Neuronal stem cell (in vitro differentiated cells): ENCODE results near the gene DLX2.

Experiments
- DNase-seq: peaks from one replicate; pipeline ENCODE4 v3.0.0-alpha.2; 2013; ENCODE audit warnings: low spot score
- H2AFZ ChIP-seq: one replicate; pipeline ENCODE4 v1.6.1; 2013; ENCODE audit warnings: mild to moderate bottlenecking, low read length, inconsistent platforms
- H2AK5ac ChIP-seq: 2 replicates; pipeline ENCODE4 v1.6.1; 2013; ENCODE audit warnings: low read depth, mild to moderate bottlenecking, inconsistent platforms, low read length, moderate library complexity, mixed read lengths
- H2BK120ac ChIP-seq: 2 replicates; pipeline ENCODE4 v1.6.1; 2013; ENCODE audit warnings: low read depth, mild to moderate bottlenecking, inconsistent platforms, low read length, moderate library complexity, mixed read lengths
- H2BK12ac ChIP-seq: one replicate; pipeline ENCODE4 v1.6.1; 2013; ENCODE audit warnings: low read length, inconsistent platforms
- H2BK15ac ChIP-seq: 2 replicates; pipeline ENCODE4 v1.6.1; 2013; ENCODE audit warnings: mild to moderate bottlenecking, low read length, inconsistent platforms, mixed read lengths
- H2BK5ac ChIP-seq: one replicate; pipeline ENCODE4 v1.6.1; 2013; ENCODE audit warnings: inconsistent platforms, mild to moderate bottlenecking, low read length, moderate library complexity
- H3K14ac ChIP-seq: one replicate; pipeline ENCODE4 v1.6.1; 2013; ENCODE audit warnings: low read length, inconsistent platforms
- H3K18ac ChIP-seq: 2 replicates; pipeline ENCODE4 v1.6.1; 2013; ENCODE audit warnings: low read length, inconsistent platforms
- H3K23ac ChIP-seq: 2 replicates; pipeline ENCODE4 v1.6.1; 2013; ENCODE audit warnings: low read depth, mild to moderate bottlenecking, mixed read lengths, low read length, inconsistent platforms; ENCODE audit not compliant: poor library complexity
- H3K27ac ChIP-seq: replicated peaks from 3 replicates; pipeline ENCODE4 v1.5.1; 2013; ENCODE audit warnings: low read length, inconsistent platforms
- H3K27me3 ChIP-seq, 3 experiments: 2 replicates each; pipeline ENCODE4 v1.6.1; 2013; ENCODE audit warnings: low read length in 3 of 3, mild to moderate bottlenecking in 2 of 3, inconsistent platforms in 1 of 3, low read depth in 1 of 3, mixed read lengths in 1 of 3, moderate library complexity in 1 of 3; ENCODE audit not compliant: control insufficient read depth in 3 of 3, insufficient read depth in 3 of 3
- H3K36me3 ChIP-seq, 2 donors: replicated peaks in 1 of 2; 2 replicates each; pipeline ENCODE4 v1.6.1; 2013; ENCODE audit warnings: low read length in 2 of 2; ENCODE audit not compliant: control insufficient read depth in 2 of 2, insufficient read depth in 2 of 2
- H3K4ac ChIP-seq: 2 replicates; pipeline ENCODE4 v1.6.1; 2013; ENCODE audit warnings: inconsistent platforms, mild to moderate bottlenecking, low read length, moderate library complexity
- H3K4me1 ChIP-seq, 2 donors: 1 replicate in 1 of 2; 2 replicates in 1 of 2; pipeline ENCODE4 v1.6.1; 2013; ENCODE audit warnings: low read length in 2 of 2, low read depth in 1 of 2; ENCODE audit not compliant: control insufficient read depth in 2 of 2, insufficient read depth in 1 of 2
- H3K4me2 ChIP-seq: one replicate; pipeline ENCODE4 v1.6.1; 2013; ENCODE audit warnings: mild to moderate bottlenecking, low read length, inconsistent platforms; ENCODE audit not compliant: insufficient read depth, poor library complexity, severe bottlenecking
- H3K4me3 ChIP-seq, 2 donors: 2 replicates each; pipeline ENCODE4 v1.5.1; 2013; ENCODE audit warnings: low read length in 2 of 2, mild to moderate bottlenecking in 2 of 2, inconsistent platforms in 1 of 2, moderate library complexity in 1 of 2
- H3K79me1 ChIP-seq: one replicate; pipeline ENCODE4 v1.6.1; 2013; ENCODE audit warnings: low read depth, mild to moderate bottlenecking, inconsistent platforms, low read length, moderate library complexity
- H3K9ac ChIP-seq: one replicate; pipeline ENCODE4 v1.6.1; 2013; ENCODE audit warnings: mild to moderate bottlenecking, low read depth, low read length, inconsistent platforms; ENCODE audit not compliant: poor library complexity
- H3K9me3 ChIP-seq, 2 donors: replicated peaks in 1 of 2; 2 replicates each; pipeline versions ENCODE3 to v1.6.1; 2013; ENCODE audit warnings: low read length in 2 of 2, mild to moderate bottlenecking in 2 of 2, inconsistent platforms in 1 of 2, low read depth in 1 of 2, mixed read lengths in 1 of 2, moderate library complexity in 1 of 2; ENCODE audit not compliant: control insufficient read depth in 2 of 2, insufficient read depth in 1 of 2
- H4K8ac ChIP-seq: one replicate; pipeline ENCODE4 v1.6.1; 2013; ENCODE audit warnings: low read depth, mild to moderate bottlenecking, inconsistent platforms, low read length, moderate library complexity
- H4K91ac ChIP-seq: one replicate; pipeline ENCODE4 v1.6.1; 2013; ENCODE audit warnings: low read length, low read depth, mild to moderate bottlenecking, inconsistent platforms; ENCODE audit not compliant: poor library complexity
- WGBS, 2 donors: extraction: QIAGEN DNeasy Blood & Tissue Kit; methylation state at CpG; one replicate each; pipeline ENCODE4 v1.1.7; 2013; ENCODE audit warnings: missing lambda C conversion rate in 2 of 2, mixed read lengths in 1 of 2; ENCODE audit not compliant: insufficient read length in 2 of 2, insufficient replicate concordance in 1 of 2; ENCODE audit errors: extremely low coverage in 2 of 2; 5-methylcytosine and 5-hydroxymethylcytosine counted together

DLX2 gene

DNA sequence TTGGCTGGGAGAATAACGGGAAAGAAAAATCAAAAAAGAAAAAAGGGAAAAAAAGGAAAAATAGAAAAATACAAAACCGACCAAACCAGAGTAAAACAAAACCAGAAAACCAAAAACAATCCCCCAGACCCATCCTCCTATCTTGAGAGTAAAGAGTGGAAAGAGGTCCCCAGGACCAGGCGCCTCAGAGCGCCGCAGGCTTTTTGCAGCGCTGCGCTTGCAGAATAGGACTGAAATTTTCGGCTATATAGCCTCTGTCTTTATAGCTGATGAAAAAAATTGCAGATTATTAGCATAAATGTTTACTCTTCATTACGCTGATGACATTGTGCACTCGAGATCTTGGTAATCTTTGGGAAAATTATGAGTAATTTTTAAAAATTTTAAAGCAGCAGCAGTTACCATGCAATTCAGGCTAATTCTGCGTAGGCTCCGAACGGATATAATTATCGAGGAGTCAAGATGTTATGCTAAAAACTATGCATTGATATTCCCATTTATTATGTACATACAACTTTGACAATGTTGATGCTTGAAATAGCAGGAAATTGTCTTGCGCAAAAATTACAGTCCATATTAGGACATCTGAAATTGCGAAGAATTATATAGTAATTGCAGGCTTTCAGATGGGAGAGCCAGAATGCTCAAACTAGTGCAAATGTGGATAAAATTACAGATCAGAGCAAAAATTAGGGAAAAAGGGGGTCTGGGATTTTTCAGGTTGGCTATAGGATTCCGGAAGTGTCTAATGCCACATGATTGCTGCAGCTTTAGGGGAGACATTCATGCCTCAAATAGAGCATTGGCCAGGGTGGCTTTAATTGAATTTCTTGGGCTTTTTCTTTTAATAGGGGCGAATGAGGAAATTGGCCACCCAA lies 9.0 kb downstream of the DLX2 start:
- H2BK120ac ChIP-seq: no peak overlapping the region
- H3K18ac ChIP-seq: no peak overlapping the region
- no peak overlapping the region for H4K8ac ChIP-seq
- no peak overlapping the region for H3K4ac ChIP-seq
- no peak overlapping the region for H3K9ac ChIP-seq
- no peak overlapping the region for H3K23ac ChIP-seq
- no peak overlapping the region for H2AFZ ChIP-seq
- no peak overlapping the region for H3K27ac ChIP-seq
- H3K14ac ChIP-seq: no peak overlapping the region
- H3K4me1 ChIP-seq: peaks cover 16 to 24% of the 10 kb centered on the region in 2 donors
- H3K4me2 ChIP-seq: no peak overlapping the region
- no peak overlapping the region for H2BK12ac ChIP-seq
- H2AK5ac ChIP-seq: no peak overlapping the region
- H3K36me3 ChIP-seq: no peaks in the 10 kb centered on the region
- no peak overlapping the region for H2BK15ac ChIP-seq
- DNase-seq: no peak
- H3K9me3 ChIP-seq: no peaks in the 10 kb centered on the region
- no CpG with 5 or more reads among the region's 18 CpGs for WGBS, 2 donors
- peaks cover 60 to 98% (median 97%) of the 10 kb centered on the region in 3 experiments for H3K27me3 ChIP-seq
- no peak overlapping the region for H3K4me3 ChIP-seq
- H3K79me1 ChIP-seq: no peaks in the 10 kb centered on the region
- no peak overlapping the region for H2BK5ac ChIP-seq
- H4K91ac ChIP-seq: no peak overlapping the region

DNA sequence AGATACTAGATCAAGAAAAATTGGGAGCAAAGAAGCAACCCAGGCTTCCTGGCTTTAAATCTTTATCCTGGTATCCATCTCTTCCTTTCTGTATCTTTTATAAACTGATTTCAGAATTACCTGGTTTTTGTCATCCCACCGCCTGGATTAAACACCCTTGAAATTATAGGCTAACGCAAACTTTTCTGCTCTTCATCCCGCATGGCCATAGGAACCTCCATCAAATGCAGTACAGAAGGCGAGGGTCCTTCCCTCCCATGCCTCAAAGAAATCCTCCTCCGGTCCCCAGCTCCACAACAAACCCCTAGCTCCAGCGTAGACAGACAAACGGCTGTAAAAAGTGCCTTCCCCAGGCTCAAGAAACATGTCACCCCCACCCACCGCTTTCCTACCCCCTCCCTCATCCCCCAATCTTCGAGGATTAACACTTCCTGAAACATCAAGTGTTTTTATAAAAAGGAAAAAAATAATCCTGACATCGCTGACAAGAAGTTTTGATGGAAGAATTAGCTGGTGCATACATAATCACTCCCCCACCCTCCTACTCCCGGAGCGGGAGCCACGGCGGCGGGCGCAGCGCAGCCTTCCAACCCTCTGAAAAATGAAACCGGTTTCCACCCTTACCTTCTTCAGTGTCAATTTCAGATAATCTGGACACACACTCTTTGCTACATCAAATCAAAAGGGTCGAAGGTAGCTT lies 9.8 kb downstream of the DLX2 start:
- no peak overlapping the region for H2BK5ac ChIP-seq
- H2BK15ac ChIP-seq: no peak overlapping the region
- WGBS, 2 donors: no CpG with 5 or more reads among the region's 19 CpGs
- peaks cover 17 to 22% of the 10 kb centered on the region in 2 donors for H3K4me1 ChIP-seq
- H3K79me1 ChIP-seq: no peaks in the 10 kb centered on the region
- H3K9me3 ChIP-seq: no peaks in the 10 kb centered on the region
- H2BK12ac ChIP-seq: no peak overlapping the region
- no peak overlapping the region for H3K27ac ChIP-seq
- H3K14ac ChIP-seq: no peak overlapping the region
- no peak overlapping the region for H3K23ac ChIP-seq
- no peak overlapping the region for H3K4me2 ChIP-seq
- H3K27me3 ChIP-seq: peaks cover 62 to 98% (median 97%) of the 10 kb centered on the region in 3 experiments
- no peak overlapping the region for H3K18ac ChIP-seq
- H4K8ac ChIP-seq: no peak overlapping the region
- H2BK120ac ChIP-seq: no peak overlapping the region
- H3K4ac ChIP-seq: no peak overlapping the region
- H3K4me3 ChIP-seq: no peak overlapping the region
- DNase-seq: peak; percentile 44
- no peak overlapping the region for H2AFZ ChIP-seq
- no peak overlapping the region for H3K9ac ChIP-seq
- no peak overlapping the region for H2AK5ac ChIP-seq
- H4K91ac ChIP-seq: no peak overlapping the region
- H3K36me3 ChIP-seq: no peaks in the 10 kb centered on the region

DNA sequence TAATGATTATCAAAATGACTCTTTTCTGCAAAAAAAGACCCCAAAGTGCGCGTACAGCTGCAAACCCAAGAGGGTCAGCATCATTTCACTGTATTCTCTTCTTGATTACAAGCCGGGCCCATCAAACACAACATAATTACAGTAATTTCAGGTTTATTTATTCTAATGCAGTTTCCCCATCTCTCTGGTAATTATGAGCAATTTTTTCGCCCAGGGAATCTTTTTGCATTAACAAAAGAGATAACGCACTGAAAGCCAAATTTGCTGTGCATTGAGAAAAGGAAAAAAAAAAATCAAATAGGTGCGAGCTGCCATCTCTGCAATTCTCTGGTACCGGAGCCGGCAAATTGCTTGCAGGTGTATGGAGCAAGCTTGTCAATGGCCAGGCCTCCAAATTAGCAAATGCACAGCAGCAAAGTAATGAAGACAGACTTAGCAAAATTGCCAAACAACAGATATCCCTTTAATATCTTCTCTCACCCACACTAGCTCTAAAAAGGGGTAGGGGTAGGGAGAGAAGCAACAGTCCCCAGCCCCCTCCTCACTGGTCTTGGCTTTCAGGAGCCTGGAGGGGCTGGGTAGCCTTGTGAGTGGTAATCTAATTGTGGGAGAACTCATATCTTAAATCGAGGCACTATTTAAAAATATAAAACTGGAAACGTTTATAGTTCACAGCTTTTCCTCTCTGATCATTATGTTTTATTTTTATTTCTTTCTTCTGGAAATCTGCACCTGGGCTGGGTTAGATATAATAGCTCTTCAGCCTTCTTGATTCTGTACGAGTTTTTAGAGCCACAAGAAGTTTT lies 10.7 kb downstream of the DLX2 start:
- no peak overlapping the region for H3K4me2 ChIP-seq
- H3K4ac ChIP-seq: no peak overlapping the region
- no peaks in the 10 kb centered on the region for H3K9me3 ChIP-seq
- H2BK120ac ChIP-seq: no peak overlapping the region
- no peaks in the 10 kb centered on the region for H3K36me3 ChIP-seq
- H3K4me1 ChIP-seq: peaks cover 14 to 19% of the 10 kb centered on the region in 2 donors
- H3K18ac ChIP-seq: no peak overlapping the region
- no peak overlapping the region for H2BK5ac ChIP-seq
- H3K79me1 ChIP-seq: no peaks in the 10 kb centered on the region
- H2BK15ac ChIP-seq: no peak overlapping the region
- no CpG with 5 or more reads among the region's 11 CpGs for WGBS, 2 donors
- DNase-seq: no peak
- no peak overlapping the region for H4K8ac ChIP-seq
- H4K91ac ChIP-seq: no peak overlapping the region
- H2BK12ac ChIP-seq: no peak overlapping the region
- H3K14ac ChIP-seq: no peak overlapping the region
- no peak overlapping the region for H2AFZ ChIP-seq
- peaks cover 59 to 98% (median 96%) of the 10 kb centered on the region in 3 experiments for H3K27me3 ChIP-seq
- H2AK5ac ChIP-seq: no peak overlapping the region
- H3K9ac ChIP-seq: no peak overlapping the region
- H3K27ac ChIP-seq: no peak overlapping the region
- no peak overlapping the region for H3K23ac ChIP-seq
- no peak overlapping the region for H3K4me3 ChIP-seq
